Ishikawa (cell line): ENCODE data around the gene TROAP.

Source experiments
- CEBPB ChIP-seq: IDR thresholded peaks from 2 replicates; pipeline ENCODE4 v1.6.1; 2012
- CREB1 ChIP-seq: IDR thresholded peaks from 2 replicates; pipeline ENCODE4 v1.6.1; 2012; ENCODE audit warnings: low read depth
- EGR1 ChIP-seq: IDR thresholded peaks from 2 replicates; pipeline ENCODE4 v1.6.1; 2012
- EP300 ChIP-seq: IDR thresholded peaks from 2 replicates; pipeline ENCODE4 v1.6.1; 2012; ENCODE audit warnings: borderline replicate concordance
- FOXM1 ChIP-seq: IDR thresholded peaks from 2 replicates; pipeline ENCODE4 v1.6.1; 2012; ENCODE audit warnings: low read depth, borderline replicate concordance
- NFIC ChIP-seq: IDR thresholded peaks from 2 replicates; pipeline ENCODE4 v1.6.1; 2012
- RAD21 ChIP-seq: IDR thresholded peaks from 2 replicates; pipeline ENCODE4 v1.6.1; 2012; ENCODE audit warnings: low read depth
- TAF1 ChIP-seq: IDR thresholded peaks from 2 replicates; pipeline ENCODE4 v1.6.1; 2012; ENCODE audit warnings: low read depth, mild to moderate bottlenecking
- TCF12 ChIP-seq: IDR thresholded peaks from 2 replicates; pipeline ENCODE4 v1.6.1; 2012; ENCODE audit warnings: low read depth
- TEAD4 ChIP-seq: IDR thresholded peaks from 2 replicates; pipeline ENCODE4 v1.6.1; 2012
- YY1 ChIP-seq: IDR thresholded peaks from 2 replicates; pipeline ENCODE4 v1.6.1; 2012; ENCODE audit warnings: low read depth
- ZBTB7A ChIP-seq: IDR thresholded peaks from 2 replicates; pipeline ENCODE4 v1.6.1; 2012; ENCODE audit warnings: low read depth
- TF ChIP-seq, protein P1 (sequence below): IDR thresholded peaks from 2 replicates; pipeline ENCODE4 v1.6.1; 2012; ENCODE audit warnings: low read depth, mild to moderate bottlenecking
- TF ChIP-seq, protein P2 (sequence below): IDR thresholded peaks from 2 replicates; pipeline ENCODE4 v1.6.1; 2012
- TF ChIP-seq, protein P3 (sequence below): IDR thresholded peaks from 2 replicates; pipeline ENCODE4 v1.6.1; 2012

TROAP gene

DNA sequence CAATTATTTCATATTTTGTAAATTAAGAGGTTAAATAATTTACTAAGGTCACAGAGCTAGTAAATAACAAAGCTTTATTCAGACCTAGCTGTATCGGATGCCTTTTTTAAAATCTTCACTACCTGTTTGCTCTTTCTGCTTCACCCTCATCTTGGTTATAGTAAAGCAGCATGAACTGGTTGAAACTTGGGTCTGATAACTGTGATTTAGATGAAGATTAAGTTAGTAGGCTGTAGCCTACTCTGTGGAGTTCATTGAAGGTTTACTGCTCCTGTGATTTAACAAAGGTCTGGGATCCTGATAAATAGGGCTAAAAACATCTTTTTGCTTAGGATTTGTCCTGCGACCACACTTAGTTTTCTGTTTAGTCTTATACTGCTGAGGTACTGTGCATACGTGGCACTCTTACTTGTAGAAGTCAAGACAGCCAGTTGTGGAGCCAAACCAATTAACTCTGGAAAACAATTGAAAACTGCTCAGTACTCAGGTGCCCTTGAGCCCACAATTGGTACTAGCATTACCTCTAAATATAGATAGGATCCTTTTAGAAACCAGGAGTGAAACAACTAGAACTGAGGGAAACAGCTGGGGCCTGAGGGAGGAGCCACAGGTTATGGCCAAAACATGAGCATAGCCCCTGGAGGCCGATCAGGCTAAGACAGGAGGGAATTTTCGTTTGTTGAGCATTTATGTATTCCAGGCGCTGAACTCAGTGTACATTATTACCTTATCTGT is 46.5 kb downstream of the TROAP start:
- TF ChIP-seq NFIC (no peak), EGR1 (no peak), EP300 (no peak), CEBPB (no peak), TCF12 (no peak), TAF1 (no peak), RAD21 (no peak), CREB1 (no peak), YY1 (no peak), FOXM1 (no peak), ZBTB7A (no peak), TEAD4 (no peak)
- TF ChIP-seq, protein P1, sequence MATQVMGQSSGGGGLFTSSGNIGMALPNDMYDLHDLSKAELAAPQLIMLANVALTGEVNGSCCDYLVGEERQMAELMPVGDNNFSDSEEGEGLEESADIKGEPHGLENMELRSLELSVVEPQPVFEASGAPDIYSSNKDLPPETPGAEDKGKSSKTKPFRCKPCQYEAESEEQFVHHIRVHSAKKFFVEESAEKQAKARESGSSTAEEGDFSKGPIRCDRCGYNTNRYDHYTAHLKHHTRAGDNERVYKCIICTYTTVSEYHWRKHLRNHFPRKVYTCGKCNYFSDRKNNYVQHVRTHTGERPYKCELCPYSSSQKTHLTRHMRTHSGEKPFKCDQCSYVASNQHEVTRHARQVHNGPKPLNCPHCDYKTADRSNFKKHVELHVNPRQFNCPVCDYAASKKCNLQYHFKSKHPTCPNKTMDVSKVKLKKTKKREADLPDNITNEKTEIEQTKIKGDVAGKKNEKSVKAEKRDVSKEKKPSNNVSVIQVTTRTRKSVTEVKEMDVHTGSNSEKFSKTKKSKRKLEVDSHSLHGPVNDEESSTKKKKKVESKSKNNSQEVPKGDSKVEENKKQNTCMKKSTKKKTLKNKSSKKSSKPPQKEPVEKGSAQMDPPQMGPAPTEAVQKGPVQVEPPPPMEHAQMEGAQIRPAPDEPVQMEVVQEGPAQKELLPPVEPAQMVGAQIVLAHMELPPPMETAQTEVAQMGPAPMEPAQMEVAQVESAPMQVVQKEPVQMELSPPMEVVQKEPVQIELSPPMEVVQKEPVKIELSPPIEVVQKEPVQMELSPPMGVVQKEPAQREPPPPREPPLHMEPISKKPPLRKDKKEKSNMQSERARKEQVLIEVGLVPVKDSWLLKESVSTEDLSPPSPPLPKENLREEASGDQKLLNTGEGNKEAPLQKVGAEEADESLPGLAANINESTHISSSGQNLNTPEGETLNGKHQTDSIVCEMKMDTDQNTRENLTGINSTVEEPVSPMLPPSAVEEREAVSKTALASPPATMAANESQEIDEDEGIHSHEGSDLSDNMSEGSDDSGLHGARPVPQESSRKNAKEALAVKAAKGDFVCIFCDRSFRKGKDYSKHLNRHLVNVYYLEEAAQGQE = no peak
- TF ChIP-seq, protein P2, sequence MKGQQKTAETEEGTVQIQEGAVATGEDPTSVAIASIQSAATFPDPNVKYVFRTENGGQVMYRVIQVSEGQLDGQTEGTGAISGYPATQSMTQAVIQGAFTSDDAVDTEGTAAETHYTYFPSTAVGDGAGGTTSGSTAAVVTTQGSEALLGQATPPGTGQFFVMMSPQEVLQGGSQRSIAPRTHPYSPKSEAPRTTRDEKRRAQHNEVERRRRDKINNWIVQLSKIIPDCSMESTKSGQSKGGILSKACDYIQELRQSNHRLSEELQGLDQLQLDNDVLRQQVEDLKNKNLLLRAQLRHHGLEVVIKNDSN = no peak
- TF ChIP-seq, protein P3, sequence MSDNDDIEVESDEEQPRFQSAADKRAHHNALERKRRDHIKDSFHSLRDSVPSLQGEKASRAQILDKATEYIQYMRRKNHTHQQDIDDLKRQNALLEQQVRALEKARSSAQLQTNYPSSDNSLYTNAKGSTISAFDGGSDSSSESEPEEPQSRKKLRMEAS = no peak

DNA sequence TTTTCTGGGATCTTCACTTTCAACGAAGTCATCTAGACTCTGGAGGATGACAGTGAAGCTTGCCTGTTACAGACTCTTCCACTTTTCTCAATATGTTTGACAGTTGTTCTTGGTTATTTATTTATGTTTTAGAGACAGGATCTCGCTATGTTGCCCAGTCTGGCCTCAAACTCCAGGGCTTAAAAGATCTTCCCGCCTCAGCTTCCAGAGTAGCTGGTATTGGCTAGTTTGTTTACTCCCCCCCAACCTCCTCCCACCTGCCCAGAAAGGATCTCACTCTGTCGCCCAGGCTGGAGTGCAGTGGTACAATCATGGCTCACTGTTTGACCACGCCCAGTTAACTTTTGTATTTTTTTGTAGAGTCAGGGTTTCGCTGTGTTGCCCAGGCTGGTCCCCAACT is 47.5 kb downstream of the TROAP start:
- TF ChIP-seq CEBPB (no peak), RAD21 (no peak), ZBTB7A (no peak), TAF1 (no peak), EP300 (no peak), NFIC (no peak), YY1 (no peak), TEAD4 (no peak), FOXM1 (no peak), TCF12 (no peak)
- TF ChIP-seq, protein P2 = no peak
- TF ChIP-seq, protein P1 = no peak
- TF ChIP-seq, protein P3 = no peak

DNA sequence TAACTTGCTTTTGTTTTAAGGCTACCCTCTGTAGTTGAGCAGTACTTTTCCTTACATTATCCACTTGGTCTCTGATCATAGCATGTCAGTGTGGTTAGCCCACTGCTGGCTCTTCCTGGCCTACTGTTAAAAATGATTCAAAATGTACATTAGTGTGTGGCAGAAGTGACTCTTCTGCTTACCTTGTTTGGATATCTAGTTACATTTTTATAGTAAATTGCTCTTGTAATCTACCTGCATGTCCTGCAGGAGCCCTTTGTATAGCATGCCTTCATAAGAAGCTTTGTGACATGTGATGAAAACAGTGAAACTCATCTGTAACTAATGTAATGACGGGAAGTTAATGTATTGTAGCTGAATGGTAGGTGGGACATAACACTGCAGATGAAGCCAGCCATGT is 52.4 kb downstream of the TROAP start:
- TF ChIP-seq TEAD4 = no peak
- no peak for TF ChIP-seq FOXM1

DNA sequence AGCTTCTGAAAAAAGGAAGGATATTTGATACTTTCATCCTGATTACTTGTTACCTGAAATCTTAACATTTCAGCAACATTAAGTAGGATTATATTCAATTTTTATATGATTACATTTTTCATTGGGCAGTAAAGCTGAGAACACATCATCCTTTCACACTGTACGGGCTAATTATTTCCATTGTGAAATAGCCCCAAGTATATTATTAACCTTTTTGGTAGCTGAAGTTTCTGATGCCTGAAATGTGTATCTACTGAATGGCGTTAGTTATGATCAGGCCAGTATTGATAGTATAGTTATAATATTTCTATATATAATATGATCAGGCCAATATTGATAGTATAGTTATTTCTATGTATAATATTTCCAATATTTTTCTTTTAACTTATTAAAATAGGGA is 54.3 kb downstream of the TROAP start:
- TF ChIP-seq CREB1 (no peak), CEBPB (no peak), TAF1 (no peak), ZBTB7A (no peak), FOXM1 (no peak), NFIC (no peak), RAD21 (no peak), TEAD4 (no peak)
- TF ChIP-seq, protein P3 = no peak
- TF ChIP-seq, protein P1 = no peak
- TF ChIP-seq, protein P2 = no peak
